Mesenchymal stem cell (in vitro differentiated cells and primary cell): ENCODE measurements around the gene CDH4.

Experiments used
- DNase-seq: peaks from one replicate; pipeline ENCODE4 v3.0.0-alpha.2; 2013
- H2AFZ ChIP-seq: one replicate; pipeline ENCODE4 v1.6.1; 2013; ENCODE audit warnings: low read depth, mild to moderate bottlenecking, control low read depth, inconsistent platforms, low read length, moderate library complexity
- H2AK5ac ChIP-seq: 2 replicates; pipeline ENCODE4 v1.6.1; 2013; ENCODE audit warnings: low read length, moderate library complexity, mild to moderate bottlenecking, inconsistent platforms; ENCODE audit not compliant: severe bottlenecking
- H2BK120ac ChIP-seq: one replicate; pipeline ENCODE4 v1.6.1; 2013; ENCODE audit warnings: low read depth, mild to moderate bottlenecking, inconsistent platforms, low read length, moderate library complexity
- H2BK12ac ChIP-seq, 2 experiments: one replicate each; pipeline ENCODE4 v1.6.1; 2013; ENCODE audit warnings: inconsistent platforms in 2 of 2, low read length in 2 of 2, mild to moderate bottlenecking in 2 of 2, moderate library complexity in 2 of 2, control low read depth in 1 of 2
- H2BK15ac ChIP-seq: one replicate; pipeline ENCODE4 v1.6.1; 2013; ENCODE audit warnings: mild to moderate bottlenecking, low read depth, inconsistent platforms; ENCODE audit not compliant: poor library complexity, severe bottlenecking
- H2BK5ac ChIP-seq: 2 replicates; pipeline ENCODE4 v1.6.1; 2013; ENCODE audit warnings: low read depth, mild to moderate bottlenecking, low read length, control low read depth, inconsistent platforms; ENCODE audit not compliant: poor library complexity, severe bottlenecking
- H3K14ac ChIP-seq, 2 experiments: one replicate each; pipeline ENCODE4 v1.6.1; 2013; ENCODE audit warnings: inconsistent platforms in 2 of 2, low read length in 2 of 2, control low read depth in 1 of 2, mild to moderate bottlenecking in 1 of 2, moderate library complexity in 1 of 2
- H3K18ac ChIP-seq, 2 experiments: one replicate each; pipeline ENCODE4 v1.6.1; 2013; ENCODE audit warnings: inconsistent platforms in 2 of 2, low read length in 2 of 2, control low read depth in 1 of 2, low read depth in 1 of 2, mild to moderate bottlenecking in 1 of 2
- H3K23ac ChIP-seq, 2 experiments: one replicate each; pipeline ENCODE4 v1.6.1; 2013; ENCODE audit warnings: inconsistent platforms in 2 of 2, low read length in 2 of 2, mild to moderate bottlenecking in 2 of 2, moderate library complexity in 2 of 2, control low read depth in 1 of 2
- H3K27ac ChIP-seq: 2 replicates; pipeline ENCODE4 v1.5.1; 2013; ENCODE audit warnings: mild to moderate bottlenecking, moderate library complexity, low read length, control low read depth, inconsistent platforms; ENCODE audit not compliant: poor library complexity, severe bottlenecking
- H3K27me3 ChIP-seq, 2 experiments: 2 replicates each; pipeline versions ENCODE4 v1.6.1 to v1.7.0; 2013; ENCODE audit warnings: low read length in 2 of 2, mild to moderate bottlenecking in 2 of 2, moderate library complexity in 2 of 2, control low read depth in 1 of 2, inconsistent platforms in 1 of 2; ENCODE audit not compliant: control insufficient read depth in 1 of 2, insufficient read depth in 1 of 2
- H3K36me3 ChIP-seq, 2 experiments: 2 replicates each; pipeline versions ENCODE4 v1.6.1 to v1.7.0; 2013; ENCODE audit warnings: low read length in 2 of 2, control low read depth in 1 of 2, inconsistent platforms in 1 of 2, low read depth in 1 of 2, mild to moderate bottlenecking in 1 of 2; ENCODE audit not compliant: insufficient read depth in 2 of 2, control insufficient read depth in 1 of 2
- H3K4ac ChIP-seq, 2 experiments: one replicate each; pipeline ENCODE4 v1.6.1; 2013; ENCODE audit warnings: inconsistent platforms in 2 of 2, low read length in 2 of 2, mild to moderate bottlenecking in 2 of 2, moderate library complexity in 2 of 2, control low read depth in 1 of 2, low read depth in 1 of 2
- H3K4me1 ChIP-seq: 2 replicates; pipeline ENCODE4 v1.6.1; 2013; ENCODE audit warnings: low read depth, low read length, control low read depth; ENCODE audit not compliant: control insufficient read depth, insufficient read depth
- H3K4me2 ChIP-seq: 2 replicates; pipeline ENCODE4 v1.6.1; 2013; ENCODE audit warnings: low read length, mild to moderate bottlenecking, inconsistent platforms; ENCODE audit not compliant: poor library complexity, severe bottlenecking
- H3K4me3 ChIP-seq, 2 experiments: 2 replicates each; pipeline versions ENCODE4 v1.5.1 to v1.7.0; 2013; ENCODE audit warnings: low read length in 2 of 2, mild to moderate bottlenecking in 2 of 2, control low read depth in 1 of 2, low read depth in 1 of 2; ENCODE audit not compliant: insufficient read depth in 1 of 2
- H3K79me1 ChIP-seq: replicated peaks from 2 replicates; pipeline ENCODE4 v1.6.1; 2013; ENCODE audit warnings: mild to moderate bottlenecking, control low read depth, low read length, inconsistent platforms; ENCODE audit not compliant: poor library complexity, severe bottlenecking
- H3K9ac ChIP-seq: 2 replicates; pipeline ENCODE4 v1.7.0; 2013; ENCODE audit warnings: mild to moderate bottlenecking, low read length, moderate library complexity
- H3K9me3 ChIP-seq: 2 replicates; pipeline ENCODE4 v1.7.0; 2013; ENCODE audit warnings: mild to moderate bottlenecking, low read length; ENCODE audit not compliant: control insufficient read depth
- H4K8ac ChIP-seq: one replicate; pipeline ENCODE4 v1.6.1; 2013; ENCODE audit warnings: inconsistent platforms, mild to moderate bottlenecking, low read length, moderate library complexity
- H4K91ac ChIP-seq: one replicate; pipeline ENCODE4 v1.6.1; 2013; ENCODE audit warnings: mild to moderate bottlenecking, low read length, inconsistent platforms
- WGBS: methylation state at CpG from one replicate; pipeline ENCODE4 v1.1.7; 2013; ENCODE audit warnings: mixed read lengths; 5-methylcytosine and 5-hydroxymethylcytosine counted together

CDH4 gene

GRCh38 chr20:61733891-61734732, 482.1 kb downstream of the CDH4 start:
- Histone ChIP-seq H3K4me3 (no peak overlapping the region), H3K4me1 (peaks cover 13% of the 10 kb centered on the region), H3K9ac (no peak overlapping the region), H3K79me1 (no peaks in the 10 kb centered on the region), H3K14ac (no peak overlapping the region), H3K9me3 (no peaks in the 10 kb centered on the region), H2BK120ac (no peak overlapping the region), H3K18ac (no peak overlapping the region), H2AK5ac (no peak overlapping the region), H3K4me2 (no peak overlapping the region), H3K23ac (no peak overlapping the region), H3K36me3 (no peaks in the 10 kb centered on the region), H3K4ac (no peak overlapping the region), H3K27me3 (peaks cover 30 to 46% of the 10 kb centered on the region in 2 experiments), H4K91ac (no peak overlapping the region), H2AFZ (no peak overlapping the region), H3K27ac (no peak overlapping the region), H2BK12ac (no peak overlapping the region), H4K8ac (no peak overlapping the region), H2BK5ac (no peak overlapping the region), H2BK15ac (no peak overlapping the region)
- no peak for DNase-seq
- WGBS = 87% methylated on average over 22 of the region's 28 CpGs

GRCh38 chr20:61734733-61735502, 482.9 kb downstream of the CDH4 start:
- Histone ChIP-seq H2BK15ac (no peak overlapping the region), H3K79me1 (no peaks in the 10 kb centered on the region), H3K36me3 (no peaks in the 10 kb centered on the region), H4K8ac (no peak overlapping the region), H2AK5ac (no peak overlapping the region), H3K4me2 (no peak overlapping the region), H2BK5ac (no peak overlapping the region), H3K14ac (no peak overlapping the region), H3K9me3 (peaks cover 1% of the 10 kb centered on the region), H3K9ac (no peak overlapping the region), H2BK12ac (no peak overlapping the region), H2BK120ac (no peak overlapping the region), H3K27me3 (peaks cover 30 to 39% of the 10 kb centered on the region in 2 experiments), H3K4me3 (no peak overlapping the region), H2AFZ (no peak overlapping the region), H3K27ac (no peak overlapping the region), H3K4me1 (peaks cover 10% of the 10 kb centered on the region), H3K18ac (no peak overlapping the region), H3K4ac (no peak overlapping the region), H3K23ac (no peak overlapping the region), H4K91ac (no peak overlapping the region)
- no peak for DNase-seq
- 89% methylated on average over 26 of the region's 26 CpGs for WGBS

GRCh38 chr20:61735503-61735785, 483.4 kb downstream of the CDH4 start:
- Histone ChIP-seq H3K79me1 (no peaks in the 10 kb centered on the region), H3K23ac (peak overlapping the region in 1 of 2 experiments; percentile 43), H3K18ac (no peak overlapping the region), H3K4me3 (no peak overlapping the region), H2BK12ac (no peak overlapping the region), H3K36me3 (no peaks in the 10 kb centered on the region), H3K4ac (no peak overlapping the region), H2AFZ (no peak overlapping the region), H4K8ac (no peak overlapping the region), H3K9me3 (peaks cover 2% of the 10 kb centered on the region), H4K91ac (no peak overlapping the region), H3K4me2 (no peak overlapping the region), H2BK5ac (no peak overlapping the region), H2BK15ac (no peak overlapping the region), H3K27me3 (peaks cover 30 to 38% of the 10 kb centered on the region in 2 experiments), H2AK5ac (no peak overlapping the region), H3K27ac (no peak overlapping the region), H2BK120ac (no peak overlapping the region), H3K9ac (no peak overlapping the region), H3K14ac (no peak overlapping the region), H3K4me1 (peaks cover 10% of the 10 kb centered on the region)
- no peak for DNase-seq
- 94% methylated on average over 11 of the region's 11 CpGs for WGBS

GRCh38 chr20:61736001-61736635, 484.1 kb downstream of the CDH4 start:
- Histone ChIP-seq H3K4ac (no peak overlapping the region), H3K9ac (no peak overlapping the region), H3K18ac (no peak overlapping the region), H3K23ac (no peak overlapping the region), H3K4me1 (peaks cover 10% of the 10 kb centered on the region), H3K27ac (no peak overlapping the region), H2BK5ac (no peak overlapping the region), H3K27me3 (peaks cover 30 to 35% of the 10 kb centered on the region in 2 experiments), H2BK12ac (no peak overlapping the region), H3K36me3 (no peaks in the 10 kb centered on the region), H4K91ac (no peak overlapping the region), H3K79me1 (no peaks in the 10 kb centered on the region), H3K4me2 (no peak overlapping the region), H3K14ac (no peak overlapping the region), H4K8ac (no peak overlapping the region), H2AK5ac (no peak overlapping the region), H2AFZ (no peak overlapping the region), H2BK15ac (no peak overlapping the region), H3K9me3 (peaks cover 2% of the 10 kb centered on the region), H3K4me3 (no peak overlapping the region), H2BK120ac (no peak overlapping the region)
- WGBS = 75% methylated on average over 10 of the region's 10 CpGs
- DNase-seq = no peak
